GM15510 (cell line): ENCODE data around the gene GRM7.

ENCODE experiments used
- POLR2A ChIP-seq: IDR thresholded peaks from 3 replicates; pipeline ENCODE4 v1.6.1; 2011; ENCODE audit warnings: borderline replicate concordance; ENCODE audit not compliant: insufficient read length; ENCODE audit errors: extremely low read depth

Gene GRM7

GRCh38 chr3:7498715-7499114 is 637.8 kb downstream of the GRM7 start:
- TF ChIP-seq POLR2A: no peak

- TF ChIP-seq POLR2A: no peak
These were observed 642.5 kb downstream of the GRM7 start for GRCh38 chr3:7503431-7503830.

- no peak for TF ChIP-seq POLR2A
These were observed 644.2 kb downstream of the GRM7 start for GRCh38 chr3:7504886-7505775.

- TF ChIP-seq POLR2A: no peak
These were observed 645.8 kb downstream of the GRM7 start for GRCh38 chr3:7506606-7507180.

GRCh38 chr3:7508821-7509220 is 647.9 kb downstream of the GRM7 start:
- no peak for TF ChIP-seq POLR2A

GRCh38 chr3:7512048-7512447 is 651.1 kb downstream of the GRM7 start:
- TF ChIP-seq POLR2A: no peak

- no peak for TF ChIP-seq POLR2A
These were observed 657.1 kb downstream of the GRM7 start for GRCh38 chr3:7518026-7518425.

GRCh38 chr3:7518456-7518855 is 657.5 kb downstream of the GRM7 start:
- no peak for TF ChIP-seq POLR2A

- no peak for TF ChIP-seq POLR2A
These were observed 659.1 kb downstream of the GRM7 start for GRCh38 chr3:7520059-7520458.

GRCh38 chr3:7520593-7520992 is 659.7 kb downstream of the GRM7 start:
- no peak for TF ChIP-seq POLR2A

- no peak for TF ChIP-seq POLR2A
These were observed 675.6 kb downstream of the GRM7 start for GRCh38 chr3:7536510-7536909.

GRCh38 chr3:7536921-7537320 is 676.0 kb downstream of the GRM7 start:
- no peak for TF ChIP-seq POLR2A

GRCh38 chr3:7543294-7543880 is 682.5 kb downstream of the GRM7 start:
- TF ChIP-seq POLR2A: no peak

GRCh38 chr3:7545334-7545733 is 684.4 kb downstream of the GRM7 start:
- no peak for TF ChIP-seq POLR2A

GRCh38 chr3:7546253-7546652 is 685.3 kb downstream of the GRM7 start:
- TF ChIP-seq POLR2A: no peak

GRCh38 chr3:7547826-7548225 is 686.9 kb downstream of the GRM7 start:
- no peak for TF ChIP-seq POLR2A
